RCC 7860 (cell line): Measurements from ENCODE around the gene ABI3BP.
"Not testable (repeated sequence)": the region's sequence is repeated elsewhere in the genome, so short reads cannot be mapped to it uniquely, and the experiment has no call there.

ENCODE experiments used
- DNase-seq: peaks from one replicate; pipeline ENCODE4 v3.0.0-alpha.2; 2015; ENCODE audit warnings: low spot score
- FAIRE-seq: peaks from 2 replicates; lab custom pipeline; 2012; peaks lifted over from hg19 to GRCh38; lab: Jason Lieb, UNC

Gene ABI3BP, protein sequence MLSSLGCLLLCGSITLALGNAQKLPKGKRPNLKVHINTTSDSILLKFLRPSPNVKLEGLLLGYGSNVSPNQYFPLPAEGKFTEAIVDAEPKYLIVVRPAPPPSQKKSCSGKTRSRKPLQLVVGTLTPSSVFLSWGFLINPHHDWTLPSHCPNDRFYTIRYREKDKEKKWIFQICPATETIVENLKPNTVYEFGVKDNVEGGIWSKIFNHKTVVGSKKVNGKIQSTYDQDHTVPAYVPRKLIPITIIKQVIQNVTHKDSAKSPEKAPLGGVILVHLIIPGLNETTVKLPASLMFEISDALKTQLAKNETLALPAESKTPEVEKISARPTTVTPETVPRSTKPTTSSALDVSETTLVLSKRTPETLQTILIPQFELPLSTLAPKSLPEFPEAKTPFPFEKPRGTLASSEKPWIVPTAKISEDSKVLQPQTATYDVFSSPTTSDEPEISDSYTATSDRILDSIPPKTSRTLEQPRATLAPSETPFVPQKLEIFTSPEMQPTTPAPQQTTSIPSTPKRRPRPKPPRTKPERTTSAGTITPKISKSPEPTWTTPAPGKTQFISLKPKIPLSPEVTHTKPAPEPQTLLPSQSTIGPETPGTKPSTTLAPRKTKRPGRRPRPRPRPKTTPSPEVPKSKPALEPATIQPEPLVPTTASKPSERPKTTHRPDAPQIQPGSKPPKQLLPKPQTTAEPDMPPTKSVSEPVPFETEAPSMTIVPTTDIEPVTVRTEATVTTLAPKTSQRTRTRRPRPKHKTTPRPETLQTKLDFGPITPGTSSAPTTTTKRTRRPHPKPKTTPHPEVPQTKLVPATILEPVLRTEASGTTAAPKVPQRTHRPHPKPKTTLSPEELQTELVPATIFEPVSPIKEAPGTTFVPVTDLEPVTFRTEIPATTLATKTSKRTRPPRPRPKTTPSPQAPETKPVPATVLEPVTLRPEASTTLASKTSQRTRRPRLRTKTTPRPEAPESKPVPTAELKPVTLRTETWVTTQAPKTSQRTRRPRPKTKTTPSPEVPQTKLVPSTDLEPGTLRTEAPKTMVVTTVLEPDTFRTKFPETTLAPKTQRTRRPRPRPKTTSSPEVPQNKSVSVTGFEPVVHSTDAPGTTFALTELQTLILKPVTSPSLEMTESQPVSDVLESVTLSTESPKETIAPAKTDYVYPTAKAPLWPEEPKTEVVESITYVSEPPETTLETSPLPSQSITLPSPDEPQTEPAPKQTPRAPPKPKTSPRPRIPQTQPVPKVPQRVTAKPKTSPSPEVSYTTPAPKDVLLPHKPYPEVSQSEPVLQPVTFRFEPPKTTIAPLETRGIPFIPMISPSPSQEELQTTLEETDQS (N-terminal part only)

DNA sequence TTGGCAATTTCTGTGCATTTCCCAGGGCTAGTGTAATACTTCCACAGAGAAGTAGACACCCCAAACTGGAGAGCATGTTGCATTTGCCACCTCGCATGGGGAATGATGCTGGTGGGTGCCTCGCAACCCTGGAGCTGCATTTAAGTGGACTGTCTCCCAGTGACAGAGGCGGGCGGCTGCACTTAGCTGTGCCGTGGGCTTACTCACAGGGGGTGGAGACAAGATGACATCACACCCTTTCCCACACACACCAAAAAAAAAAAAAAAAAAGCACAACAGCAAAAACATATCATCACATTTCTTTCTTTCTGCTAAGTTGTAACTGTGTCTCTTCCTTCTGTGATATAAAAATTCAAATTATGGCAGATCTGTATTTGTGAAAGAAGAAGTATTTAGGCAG lies at the start of gene ABI3BP:
Gene ABI3BP (minus strand): TSS at position 113 of the 400 bp plus-strand sequence. CDS start 37 bp downstream, at position 76.
- peak; percentile 48 for FAIRE-seq

DNA sequence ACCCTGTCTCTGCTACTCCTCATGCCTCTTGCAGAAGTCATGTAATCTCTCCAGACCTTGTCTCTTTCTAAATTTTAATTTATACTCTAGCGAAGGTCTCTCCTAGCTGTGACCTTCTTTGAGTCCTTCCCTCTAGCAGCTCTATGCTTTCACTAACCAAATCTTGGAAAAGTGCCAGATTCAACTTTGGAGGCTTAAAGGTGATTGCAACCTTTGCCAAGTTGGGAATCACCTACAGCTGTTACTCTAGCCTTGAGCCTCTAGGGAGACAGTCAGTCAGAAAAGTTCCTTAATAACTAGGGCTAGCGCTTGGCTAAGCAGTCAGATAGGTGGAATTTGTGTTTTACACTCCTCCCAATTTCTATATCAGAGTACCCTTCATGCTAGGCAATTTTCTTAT lies 46.1 kb upstream of the ABI3BP start:
- no peak for FAIRE-seq

More for the DNA sequence above, at the start of gene ABI3BP:
- peak; percentile 46 for DNase-seq

DNA sequence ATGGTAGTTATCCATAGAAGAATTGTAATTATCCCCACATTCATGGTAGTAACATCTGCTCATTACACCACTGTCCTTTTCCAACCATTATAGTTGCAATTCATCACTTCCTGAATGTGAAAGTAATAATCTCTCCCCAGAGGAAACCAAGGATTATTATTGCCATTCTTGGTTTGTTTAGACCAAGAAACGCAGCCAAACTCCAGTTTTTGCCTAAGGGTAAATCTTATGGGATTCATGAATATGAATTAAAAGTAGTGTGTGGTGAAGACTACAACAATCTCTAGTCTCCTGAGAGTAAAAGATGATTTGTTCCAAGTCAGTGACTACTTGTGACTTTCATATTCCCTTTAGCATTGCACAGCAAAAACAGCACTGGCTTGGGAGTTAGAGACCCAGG lies 45.7 kb upstream of the ABI3BP start:
- no peak for FAIRE-seq
- DNase-seq = no peak

More for the DNA sequence above, 46.1 kb upstream of the ABI3BP start:
- no peak for DNase-seq

DNA sequence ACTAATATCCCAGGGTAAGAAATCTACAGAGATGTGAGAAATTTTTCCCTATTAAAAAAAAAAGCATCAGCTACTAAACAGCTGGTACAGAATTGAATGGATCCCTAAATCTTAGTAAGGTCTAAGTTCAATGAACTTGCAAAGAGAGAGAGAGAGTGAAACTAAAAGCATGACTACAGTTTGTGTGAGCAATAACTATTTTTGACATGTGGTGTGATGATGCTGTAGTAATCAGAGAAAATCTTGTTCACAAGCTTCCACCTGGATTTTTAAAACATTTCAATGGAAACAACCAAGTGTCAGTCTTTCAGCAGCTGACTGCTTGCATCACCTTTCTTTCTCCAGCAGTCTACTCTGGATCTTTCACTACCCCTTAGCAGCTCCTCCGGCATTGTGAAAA lies 45.2 kb upstream of the ABI3BP start:
- FAIRE-seq (no peak), DNase-seq (no peak)

DNA sequence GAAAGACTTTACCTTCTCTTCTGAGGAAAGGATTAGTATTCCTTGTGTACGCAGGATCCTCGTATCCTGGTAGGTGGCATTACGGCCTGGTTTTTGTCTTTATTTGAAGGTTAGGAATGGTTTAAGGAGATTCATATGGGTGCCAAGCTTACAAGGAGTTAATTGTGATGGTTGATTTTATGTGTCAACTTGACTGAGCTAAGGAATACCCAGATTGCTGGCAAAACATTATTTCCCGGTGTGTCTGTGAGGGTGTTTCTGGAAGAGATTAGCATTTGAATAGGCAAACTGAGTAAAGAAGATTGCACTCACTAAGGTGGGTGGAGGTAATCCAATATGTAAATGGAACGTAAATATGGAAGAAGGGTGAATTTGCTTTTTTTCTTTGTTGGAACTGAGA lies 44.4 kb upstream of the ABI3BP start:
- no peak for DNase-seq
- no peak for FAIRE-seq

DNA sequence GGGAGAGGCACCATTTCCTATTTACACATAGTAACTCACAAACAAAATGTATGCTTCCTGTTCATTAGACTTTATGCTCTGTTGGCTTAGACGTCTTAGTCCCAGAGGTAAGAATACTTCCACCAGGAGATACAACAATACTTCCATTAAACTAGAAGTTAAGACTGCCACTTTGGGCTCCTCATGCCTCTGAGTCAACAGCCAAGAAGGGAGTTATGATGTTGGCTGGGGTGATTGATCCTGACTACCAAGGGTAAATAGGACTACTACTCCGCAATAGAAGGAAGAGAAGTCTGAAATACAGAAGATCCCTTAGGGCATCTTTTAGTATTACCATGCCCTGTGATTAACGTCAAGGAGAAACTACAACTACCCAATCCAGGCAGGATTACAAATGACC lies 43.5 kb upstream of the ABI3BP start:
- FAIRE-seq (no peak), DNase-seq (no peak)

DNA sequence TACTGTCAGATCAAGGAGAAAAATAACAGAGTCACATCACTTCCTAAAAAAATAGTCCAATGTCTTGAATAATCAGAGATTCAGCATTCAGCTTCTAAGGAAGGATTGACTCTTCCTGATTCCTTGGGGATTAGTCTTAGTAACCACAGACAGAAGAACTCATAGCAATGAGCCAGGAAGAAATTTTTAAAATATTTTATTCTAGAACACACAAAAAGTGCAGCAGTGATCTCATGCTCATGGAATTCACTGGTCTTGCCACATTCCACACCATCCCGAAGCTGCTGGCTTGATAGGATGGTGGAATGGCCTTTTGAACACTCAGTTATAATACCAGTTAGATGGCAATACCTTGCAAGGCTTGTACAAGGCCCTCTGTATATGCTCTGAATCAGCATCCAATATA lies 43.0 kb upstream of the ABI3BP start:
- FAIRE-seq (peak; percentile 100), DNase-seq (peak; percentile 99)

DNA sequence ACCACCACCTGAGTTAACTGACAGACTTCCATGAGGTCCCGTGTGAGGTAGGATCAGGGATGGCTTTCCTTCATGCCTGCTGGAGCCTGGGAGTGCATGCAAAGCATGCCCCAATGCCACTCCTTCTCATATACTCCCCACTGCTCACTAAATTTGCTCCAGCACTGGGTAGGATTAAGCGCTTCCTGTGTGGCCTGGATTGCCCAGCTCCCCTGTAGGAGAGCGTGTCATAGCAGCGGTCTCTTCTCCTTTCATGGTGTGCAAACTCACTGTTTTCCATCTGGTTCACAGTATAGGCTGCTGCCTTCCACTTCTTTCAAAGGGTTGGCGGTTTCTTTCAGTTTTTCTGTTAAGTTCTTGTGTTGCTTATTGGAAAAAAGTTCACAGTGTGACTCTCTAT lies 34.1 kb upstream of the ABI3BP start:
- DNase-seq (no peak), FAIRE-seq (no peak)

DNA sequence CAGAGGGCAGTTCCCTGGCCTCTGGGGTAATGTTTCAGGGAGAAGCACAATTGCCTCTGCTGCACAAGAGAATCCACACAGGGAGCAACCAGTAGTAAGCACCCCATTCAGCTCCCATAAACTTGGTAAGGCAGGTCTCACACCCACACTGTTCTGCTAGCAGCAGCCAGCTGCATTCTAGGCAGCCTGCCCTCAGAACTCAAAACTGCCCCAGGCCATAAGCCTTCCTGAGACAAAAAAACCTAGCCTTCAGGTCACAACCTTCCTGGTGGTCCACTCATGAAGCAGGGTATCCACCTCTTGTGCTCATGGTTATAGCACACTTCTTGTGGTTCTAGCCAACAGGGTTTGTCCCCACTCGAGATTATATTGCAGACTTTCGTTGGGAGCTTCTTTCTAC lies 33.7 kb upstream of the ABI3BP start:
- no peak for FAIRE-seq
- no peak for DNase-seq

DNA sequence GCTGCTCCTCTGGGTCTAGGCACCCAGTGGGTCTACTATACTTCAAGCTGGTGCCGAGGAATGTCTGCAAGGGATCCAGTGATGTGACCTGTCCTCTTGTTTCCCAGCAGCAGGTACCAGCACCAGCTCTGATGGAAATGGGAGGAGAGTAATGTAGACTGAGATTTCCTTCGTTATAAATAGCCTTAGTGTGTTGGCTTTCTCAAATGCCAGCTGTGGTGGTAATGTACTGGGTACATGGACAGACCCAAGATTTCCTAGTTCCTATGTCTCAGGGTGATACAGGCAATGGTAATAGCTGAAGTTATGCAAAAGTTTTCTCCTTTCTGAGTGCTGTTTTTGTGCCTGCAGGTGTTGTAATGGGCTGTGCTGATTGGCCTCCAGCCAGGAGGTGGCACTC lies 33.0 kb upstream of the ABI3BP start:
- DNase-seq (no peak), FAIRE-seq (no peak)

DNA sequence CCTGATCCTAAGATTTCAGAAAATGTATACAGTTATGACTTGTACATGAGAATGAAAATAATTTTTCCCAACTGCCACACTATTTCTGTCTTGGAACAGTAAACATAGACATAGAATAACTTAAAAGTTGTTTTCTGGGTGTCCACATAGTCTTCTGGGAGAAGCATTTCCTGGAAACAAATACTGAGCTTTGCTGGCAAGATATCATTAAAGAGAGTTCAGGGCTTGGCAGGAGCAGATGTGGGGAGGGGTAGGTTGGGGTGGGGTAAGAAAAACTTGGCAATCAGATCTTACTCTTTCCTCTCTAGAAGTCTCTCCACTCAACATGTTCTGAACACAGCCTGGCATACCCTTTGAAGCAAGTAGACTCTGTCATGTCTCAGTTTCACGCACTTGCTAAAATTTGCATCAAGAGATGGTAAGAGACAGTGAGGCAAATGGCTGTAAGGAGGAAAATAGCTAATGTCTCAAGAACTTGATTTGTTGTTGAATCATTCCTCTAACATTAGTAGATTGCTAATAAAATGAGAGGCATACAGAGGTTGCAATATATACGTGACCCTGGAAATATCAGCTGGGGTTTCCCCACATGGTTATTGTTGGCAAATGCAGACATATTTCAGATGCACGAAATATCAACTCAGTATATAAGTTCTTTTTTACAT lies 27.3 kb upstream of the ABI3BP start:
- FAIRE-seq (no peak), DNase-seq (no peak)

DNA sequence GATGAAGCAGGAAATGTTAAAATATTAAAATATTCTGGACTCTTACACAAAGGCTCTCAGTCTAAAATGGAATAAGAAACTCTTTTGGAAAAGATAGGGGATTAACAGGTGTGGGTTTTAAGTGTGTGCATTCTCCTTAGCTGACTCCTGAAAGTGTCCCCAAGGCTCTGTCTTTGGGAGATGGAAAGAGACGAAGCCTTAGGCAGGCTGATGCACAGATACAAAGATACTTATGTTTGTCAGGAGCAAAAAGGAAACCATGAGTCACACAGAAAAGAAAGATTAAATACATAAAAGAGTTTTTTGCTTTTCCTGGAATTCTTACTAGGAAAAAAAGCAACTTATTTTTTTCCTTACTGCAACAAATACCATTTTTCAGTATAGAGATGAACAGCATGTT lies 23.8 kb upstream of the ABI3BP start:
- FAIRE-seq (no peak), DNase-seq (no peak)

DNA sequence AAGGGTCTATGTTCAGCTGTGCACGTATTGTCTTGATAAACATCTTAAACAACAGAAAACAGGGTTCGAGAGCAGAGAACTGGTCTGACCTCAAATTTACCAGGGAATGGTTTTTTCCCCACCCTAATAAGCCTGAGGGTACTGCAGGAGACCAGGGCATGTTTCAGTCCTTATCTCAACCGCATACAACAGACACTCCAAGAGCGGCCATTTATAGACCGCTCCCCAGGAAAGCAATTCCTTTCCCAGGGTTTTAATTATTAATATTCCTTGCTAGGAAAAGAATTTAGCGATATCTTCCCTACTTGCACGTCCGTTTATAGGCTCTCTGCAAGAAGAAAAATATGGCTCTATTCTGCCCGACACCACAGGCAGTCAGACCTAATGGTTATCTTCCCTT lies 19.1 kb upstream of the ABI3BP start:
- not testable (repeated sequence) for FAIRE-seq, DNase-seq

DNA sequence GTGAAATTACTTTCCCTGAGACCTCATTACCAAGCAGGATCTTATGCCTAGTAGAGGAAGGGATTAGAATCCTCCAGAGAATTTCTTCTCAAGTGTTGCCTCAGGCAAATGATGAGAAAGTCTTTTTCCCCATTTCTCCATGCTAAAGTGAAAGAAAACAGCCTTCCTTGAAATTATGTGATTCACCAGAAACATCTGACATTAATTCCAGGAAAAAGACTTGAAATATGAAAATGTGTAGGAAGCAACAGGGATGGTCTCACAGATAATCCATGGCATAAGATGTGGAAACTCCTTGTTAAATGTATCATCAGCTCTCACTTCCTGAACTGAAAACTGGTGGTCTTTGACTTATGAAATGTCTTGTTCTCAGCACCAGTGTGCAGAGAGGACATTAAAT lies 17.9 kb upstream of the ABI3BP start:
- FAIRE-seq = no peak
- no peak for DNase-seq

DNA sequence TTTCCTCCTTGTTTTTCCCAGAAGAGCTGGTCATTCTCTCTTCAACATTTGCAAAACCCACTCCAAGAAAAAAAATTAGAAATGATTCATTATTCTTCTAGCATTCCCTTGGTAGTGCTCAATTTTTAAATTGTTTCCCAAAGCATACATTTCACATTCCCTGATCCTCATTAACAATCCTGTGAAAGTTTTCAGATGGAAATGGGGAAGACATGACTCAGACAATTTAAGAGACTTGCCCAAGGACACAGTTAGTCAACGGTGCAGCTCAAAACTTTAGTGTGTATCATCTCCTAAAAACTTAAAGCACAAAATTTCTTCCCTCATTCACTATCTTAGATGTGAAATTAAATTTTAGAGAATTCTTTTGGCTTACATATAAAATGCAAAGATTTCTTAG lies 17.1 kb upstream of the ABI3BP start:
- FAIRE-seq (no peak), DNase-seq (no peak)

DNA sequence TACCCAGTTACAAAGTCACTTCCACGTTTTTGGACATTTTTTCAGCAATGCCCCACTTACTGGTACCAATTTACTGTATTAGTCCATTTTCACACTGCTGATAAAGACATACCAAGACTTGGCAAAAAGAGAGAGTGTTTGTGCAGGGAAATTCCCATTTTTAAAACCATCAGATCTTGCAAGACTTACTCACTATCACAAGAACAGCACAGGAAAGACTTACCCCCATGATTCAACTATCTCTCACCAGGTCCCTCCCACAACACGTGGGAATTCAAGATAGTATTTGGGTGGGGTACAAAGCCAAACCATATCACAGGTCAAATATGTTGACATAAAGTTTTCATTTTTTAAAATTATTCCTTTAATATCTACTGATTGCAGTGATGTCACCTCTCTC lies 16.2 kb upstream of the ABI3BP start:
- no peak for FAIRE-seq
- DNase-seq = peak; percentile 9

DNA sequence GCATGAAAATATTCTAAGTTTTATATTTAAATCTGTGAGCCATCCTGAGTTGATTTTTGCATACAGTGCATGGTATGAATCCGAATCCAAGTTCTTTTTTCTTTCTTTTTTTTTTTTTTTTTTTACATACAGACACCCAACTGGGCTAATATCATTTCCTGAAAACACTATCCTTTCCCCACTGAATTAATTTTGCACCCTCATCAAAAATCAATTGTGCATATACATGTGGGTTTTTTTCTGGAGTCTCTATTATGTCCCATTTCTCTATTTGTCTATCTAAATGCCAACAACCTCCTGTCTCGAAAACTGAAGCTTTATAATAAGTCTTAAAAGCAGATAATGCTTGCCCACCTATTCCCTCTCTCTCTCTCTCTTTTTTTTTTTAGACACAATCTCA lies 5.9 kb upstream of the ABI3BP start:
- no peak for FAIRE-seq

DNA sequence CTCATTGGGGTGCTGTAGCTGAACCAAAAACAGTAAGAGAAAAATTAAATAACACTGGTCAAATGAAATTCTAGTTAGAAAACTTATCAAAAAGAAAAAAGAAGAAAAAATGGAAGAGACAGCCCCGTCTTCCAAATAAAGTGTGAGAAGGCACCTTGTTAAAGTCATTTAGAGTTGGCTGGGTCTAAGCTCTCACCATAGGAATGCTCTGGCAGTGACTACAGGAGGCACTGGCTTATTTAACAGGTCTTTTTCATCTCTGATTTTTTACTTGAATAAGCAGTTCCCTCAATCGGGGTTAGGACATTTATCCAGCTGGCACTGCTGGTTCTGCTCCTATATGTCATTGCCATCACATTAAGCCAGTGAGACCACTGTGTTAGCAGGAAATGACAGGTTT lies 1.6 kb upstream of the ABI3BP start:
- DNase-seq = no peak
- FAIRE-seq = no peak

More for the DNA sequence above, 5.9 kb upstream of the ABI3BP start:
- no peak for DNase-seq

DNA sequence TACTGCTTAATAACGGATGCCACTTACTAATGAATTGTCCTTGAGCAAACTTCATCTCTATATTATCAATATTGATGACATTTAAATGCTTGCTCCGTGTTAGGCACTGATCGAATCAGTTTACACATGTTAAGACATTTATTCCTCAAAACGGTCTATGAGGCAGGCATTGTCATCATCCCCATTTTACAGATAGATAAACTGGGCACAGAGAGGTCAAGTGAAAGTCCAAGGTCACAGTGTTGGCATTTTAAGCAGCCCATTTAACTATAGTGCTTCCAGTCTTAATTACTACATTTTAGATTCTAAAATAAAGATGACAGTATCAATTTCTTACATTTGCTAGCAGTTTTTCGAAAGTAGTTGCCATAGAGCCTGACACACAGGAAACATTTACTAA lies 966 bp upstream of the ABI3BP start:
- DNase-seq (no peak), FAIRE-seq (no peak)

DNA sequence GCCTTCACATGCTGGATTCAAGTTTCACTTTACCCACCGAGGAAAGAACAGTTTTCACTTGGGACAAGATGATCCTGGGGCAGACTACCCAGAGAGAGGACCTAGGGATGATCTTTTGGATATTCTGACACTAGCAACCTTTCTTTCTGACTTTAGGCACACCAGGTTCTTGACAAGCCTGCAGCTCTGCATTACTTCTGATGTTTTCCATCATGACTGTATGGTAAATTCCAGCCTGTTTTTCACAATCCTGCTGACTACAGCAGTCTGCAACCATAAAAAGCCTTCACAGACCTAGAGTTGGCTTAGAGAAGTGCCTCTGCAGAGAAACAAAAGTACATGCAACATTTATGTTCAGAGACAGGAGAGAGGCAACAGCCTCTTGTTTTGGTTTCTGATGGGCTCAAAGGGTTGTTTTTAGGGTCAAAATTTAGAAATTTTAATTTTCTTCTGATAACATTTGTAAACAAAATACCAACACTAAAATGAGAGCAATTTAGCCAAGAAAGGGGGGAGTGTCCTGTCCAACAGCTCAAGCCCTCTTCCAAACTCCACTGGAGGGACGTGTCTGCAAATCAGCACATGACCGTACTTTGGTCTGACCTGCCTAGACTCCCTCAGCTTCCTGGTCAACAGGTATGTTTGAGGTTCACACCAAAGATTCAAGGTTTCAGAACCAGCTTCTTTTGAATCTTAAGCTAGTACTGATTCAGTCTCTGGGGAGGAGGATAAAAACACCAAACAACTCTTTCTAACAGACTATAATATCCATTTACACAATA lies 799 bp downstream of the ABI3BP start:
- FAIRE-seq = no peak
- DNase-seq = no peak
